Neural cell (in vitro differentiated cells): ENCODE data around the gene ARMH1. TPM values are rescaled to one million over a fixed set of nuclear protein-coding genes. Genes with fewer than 3 reads are reported as not detected.

Source experiments
- H2AFZ ChIP-seq: fragments of 200-600, 300-800 bp; sonication (generic), shearing (Covaris generic); 2 replicates; pipeline ENCODE4 v1.6.0; 2014; ENCODE audit warnings: low read depth, mild to moderate bottlenecking, antibody characterized with exemption, low read length, moderate library complexity
- H3F3A ChIP-seq: fragments of 200-600 bp; shearing (Covaris generic); 2 replicates; pipeline ENCODE4 v1.6.1; 2016; ENCODE audit warnings: mild to moderate bottlenecking, moderate library complexity, mixed read lengths, antibody characterized with exemption, low read length; ENCODE audit not compliant: insufficient read depth, poor library complexity, severe bottlenecking
- H3K27ac ChIP-seq: fragments of 200-600, 300-800 bp; sonication (generic), shearing (Covaris generic); 2 replicates; pipeline ENCODE4 v1.5.1; 2014; ENCODE audit warnings: mild to moderate bottlenecking, low read length, moderate library complexity
- H3K27me3 ChIP-seq: fragments of 300-800, 200-600 bp; sonication (generic), shearing (Covaris generic); 2 replicates; pipeline ENCODE4 v1.6.0; 2014; ENCODE audit warnings: mild to moderate bottlenecking, low read depth, low read length, moderate library complexity; ENCODE audit not compliant: insufficient read depth
- H3K36me3 ChIP-seq: fragments of 300-800, 200-600 bp; sonication (generic), shearing (Covaris generic); 2 replicates; pipeline ENCODE4 v1.5.1; 2014; ENCODE audit warnings: mild to moderate bottlenecking, antibody characterized with exemption, low read length, moderate library complexity; ENCODE audit not compliant: insufficient read depth
- H3K4me2 ChIP-seq: fragments of 300-800, 200-600 bp; sonication (generic), shearing (Covaris generic); 2 replicates; pipeline ENCODE4 v1.6.0; 2014; ENCODE audit warnings: mild to moderate bottlenecking, low read length
- H3K4me3 ChIP-seq: fragments of 300-800, 200-600 bp; sonication (generic), shearing (Covaris generic); 2 replicates; pipeline ENCODE4 v1.5.1; 2014; ENCODE audit warnings: mild to moderate bottlenecking, low read length, moderate library complexity
- H3K79me2 ChIP-seq: fragments of 200-600 bp; shearing (Covaris generic); replicated peaks from 2 replicates; pipeline ENCODE4 v1.6.0; 2014; ENCODE audit warnings: mild to moderate bottlenecking, low read length, moderate library complexity; ENCODE audit not compliant: insufficient read depth
- H3K9ac ChIP-seq: fragments of 300-800, 200-600 bp; sonication (generic), shearing (Covaris generic); 2 replicates; pipeline ENCODE4 v1.6.1; 2016; ENCODE audit warnings: mild to moderate bottlenecking, low read length, mixed read lengths
- H3K9me2 ChIP-seq: fragments of 200-600 bp; shearing (Covaris generic); 2 replicates; pipeline ENCODE4 v1.6.1; 2016; ENCODE audit warnings: mild to moderate bottlenecking, low read length, mixed read lengths; ENCODE audit not compliant: insufficient read depth
- H3K9me3 ChIP-seq: fragments of 200-600, 300-800 bp; sonication (generic), shearing (Covaris generic); 2 replicates; pipeline ENCODE4 v1.6.1; 2016; ENCODE audit warnings: mild to moderate bottlenecking, mixed run types, low read length, moderate library complexity, mixed read lengths
- H4K20me1 ChIP-seq: fragments of 200-600 bp; shearing (Covaris generic); 2 replicates; pipeline ENCODE4 v1.6.1; 2016; ENCODE audit warnings: mild to moderate bottlenecking, mixed run types; ENCODE audit not compliant: insufficient read depth
- EP300 ChIP-seq: fragments of 450-650 bp; conservative IDR thresholded peaks from 2 replicates; pipeline ENCODE4 v1.6.1; 2014; ENCODE audit warnings: antibody characterized with exemption, mild to moderate bottlenecking, moderate library complexity; ENCODE audit not compliant: poor library complexity, severe bottlenecking
- REST ChIP-seq: IDR thresholded peaks from 2 replicates; pipeline ENCODE4 v1.6.1; 2012; ENCODE audit warnings: borderline replicate concordance
- SMC3 ChIP-seq: fragments of 450-650 bp; conservative IDR thresholded peaks from 2 replicates; pipeline ENCODE4 v1.6.1; 2014; ENCODE audit warnings: antibody characterized with exemption, mild to moderate bottlenecking, moderate library complexity; ENCODE audit not compliant: poor library complexity
- polyA plus RNA-seq: library from polyadenylated mRNA; depleted of rRNA; stranded (reverse); fragments of >200 nt; gene quantifications from 2 replicates; pipeline ENCODE4 v1.2.3, GENCODE V29; 2014

The ARMH1 gene
- polyA plus RNA-seq, 1 donor from 2014 or later: 105 TPM

GRCh38 chr1:44636688-44637598, 37.6 kb upstream of the ARMH1 start:
- H3K36me3 ChIP-seq: no peaks in the 10 kb centered on the region
- no peak overlapping the region for H3K4me2 ChIP-seq

DNA sequence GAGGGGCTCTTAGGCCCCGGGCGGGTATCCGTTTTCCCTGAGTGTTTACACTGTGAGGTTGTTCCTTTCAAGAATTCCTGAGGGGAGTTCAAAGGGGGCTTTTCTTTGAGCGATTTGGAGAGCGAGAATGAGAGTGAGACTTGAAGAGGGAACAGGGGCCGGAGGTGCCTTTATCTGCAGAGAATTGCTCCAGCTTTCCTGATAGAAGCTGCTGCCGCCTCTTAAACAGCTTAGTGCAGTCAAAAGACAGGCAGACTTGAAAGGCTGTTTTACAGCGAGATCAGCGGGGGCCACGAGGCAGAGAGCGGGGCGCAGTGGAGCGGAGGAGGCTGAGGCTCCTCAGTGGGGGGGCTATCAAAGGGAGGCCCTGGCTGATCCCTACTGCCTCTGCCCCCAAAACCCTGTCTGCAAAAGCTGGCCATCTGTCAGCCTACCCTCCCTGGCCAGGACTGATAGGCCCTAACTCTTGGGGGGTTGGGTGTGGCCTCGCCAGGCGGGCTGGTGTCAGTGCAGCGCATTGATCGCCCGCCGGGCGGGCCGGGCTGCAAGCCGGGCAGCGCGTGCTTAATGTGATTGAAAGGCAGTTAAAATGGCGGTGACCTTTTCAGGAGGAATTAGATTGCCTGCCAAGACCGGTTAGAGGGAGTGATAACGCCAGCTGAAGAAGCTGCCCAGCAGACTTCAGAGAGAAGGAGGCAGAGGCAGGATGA, 36.7 kb upstream of the ARMH1 start:
- no peak overlapping the region for H3K4me3 ChIP-seq
- H3K36me3 ChIP-seq: no peaks in the 10 kb centered on the region
- no peak overlapping the region for H3K27ac ChIP-seq

More at GRCh38 chr1:44636688-44637598, 37.6 kb upstream of the ARMH1 start:
- Histone ChIP-seq H3K79me2 (no peaks in the 10 kb centered on the region), H3F3A (no peaks in the 10 kb centered on the region), H3K9ac (no peak overlapping the region), H3K4me3 (no peak overlapping the region), H4K20me1 (no peaks in the 10 kb centered on the region), H3K9me2 (no peaks in the 10 kb centered on the region), H3K9me3 (no peaks in the 10 kb centered on the region), H2AFZ (no peak overlapping the region), H3K27ac (no peak overlapping the region), H3K27me3 (no peaks in the 10 kb centered on the region)
- no peak for TF ChIP-seq SMC3

More for the DNA sequence above, 36.7 kb upstream of the ARMH1 start:
- no peaks in the 10 kb centered on the region for H3K79me2 ChIP-seq
- no peaks in the 10 kb centered on the region for H4K20me1 ChIP-seq
- no peak overlapping the region for H3K4me2 ChIP-seq
- H2AFZ ChIP-seq: no peak overlapping the region
- no peaks in the 10 kb centered on the region for H3K9me3 ChIP-seq
- no peak for TF ChIP-seq SMC3
- TF ChIP-seq REST: no peak
- TF ChIP-seq EP300: no peak
- no peak overlapping the region for H3K9ac ChIP-seq
- no peaks in the 10 kb centered on the region for H3K27me3 ChIP-seq
- no peaks in the 10 kb centered on the region for H3K9me2 ChIP-seq
- H3F3A ChIP-seq: no peaks in the 10 kb centered on the region
